ENCODE measurements around the gene EPHB6.

Gene EPHB6, protein sequence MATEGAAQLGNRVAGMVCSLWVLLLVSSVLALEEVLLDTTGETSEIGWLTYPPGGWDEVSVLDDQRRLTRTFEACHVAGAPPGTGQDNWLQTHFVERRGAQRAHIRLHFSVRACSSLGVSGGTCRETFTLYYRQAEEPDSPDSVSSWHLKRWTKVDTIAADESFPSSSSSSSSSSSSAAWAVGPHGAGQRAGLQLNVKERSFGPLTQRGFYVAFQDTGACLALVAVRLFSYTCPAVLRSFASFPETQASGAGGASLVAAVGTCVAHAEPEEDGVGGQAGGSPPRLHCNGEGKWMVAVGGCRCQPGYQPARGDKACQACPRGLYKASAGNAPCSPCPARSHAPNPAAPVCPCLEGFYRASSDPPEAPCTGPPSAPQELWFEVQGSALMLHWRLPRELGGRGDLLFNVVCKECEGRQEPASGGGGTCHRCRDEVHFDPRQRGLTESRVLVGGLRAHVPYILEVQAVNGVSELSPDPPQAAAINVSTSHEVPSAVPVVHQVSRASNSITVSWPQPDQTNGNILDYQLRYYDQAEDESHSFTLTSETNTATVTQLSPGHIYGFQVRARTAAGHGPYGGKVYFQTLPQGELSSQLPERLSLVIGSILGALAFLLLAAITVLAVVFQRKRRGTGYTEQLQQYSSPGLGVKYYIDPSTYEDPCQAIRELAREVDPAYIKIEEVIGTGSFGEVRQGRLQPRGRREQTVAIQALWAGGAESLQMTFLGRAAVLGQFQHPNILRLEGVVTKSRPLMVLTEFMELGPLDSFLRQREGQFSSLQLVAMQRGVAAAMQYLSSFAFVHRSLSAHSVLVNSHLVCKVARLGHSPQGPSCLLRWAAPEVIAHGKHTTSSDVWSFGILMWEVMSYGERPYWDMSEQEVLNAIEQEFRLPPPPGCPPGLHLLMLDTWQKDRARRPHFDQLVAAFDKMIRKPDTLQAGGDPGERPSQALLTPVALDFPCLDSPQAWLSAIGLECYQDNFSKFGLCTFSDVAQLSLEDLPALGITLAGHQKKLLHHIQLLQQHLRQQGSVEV

DNA sequence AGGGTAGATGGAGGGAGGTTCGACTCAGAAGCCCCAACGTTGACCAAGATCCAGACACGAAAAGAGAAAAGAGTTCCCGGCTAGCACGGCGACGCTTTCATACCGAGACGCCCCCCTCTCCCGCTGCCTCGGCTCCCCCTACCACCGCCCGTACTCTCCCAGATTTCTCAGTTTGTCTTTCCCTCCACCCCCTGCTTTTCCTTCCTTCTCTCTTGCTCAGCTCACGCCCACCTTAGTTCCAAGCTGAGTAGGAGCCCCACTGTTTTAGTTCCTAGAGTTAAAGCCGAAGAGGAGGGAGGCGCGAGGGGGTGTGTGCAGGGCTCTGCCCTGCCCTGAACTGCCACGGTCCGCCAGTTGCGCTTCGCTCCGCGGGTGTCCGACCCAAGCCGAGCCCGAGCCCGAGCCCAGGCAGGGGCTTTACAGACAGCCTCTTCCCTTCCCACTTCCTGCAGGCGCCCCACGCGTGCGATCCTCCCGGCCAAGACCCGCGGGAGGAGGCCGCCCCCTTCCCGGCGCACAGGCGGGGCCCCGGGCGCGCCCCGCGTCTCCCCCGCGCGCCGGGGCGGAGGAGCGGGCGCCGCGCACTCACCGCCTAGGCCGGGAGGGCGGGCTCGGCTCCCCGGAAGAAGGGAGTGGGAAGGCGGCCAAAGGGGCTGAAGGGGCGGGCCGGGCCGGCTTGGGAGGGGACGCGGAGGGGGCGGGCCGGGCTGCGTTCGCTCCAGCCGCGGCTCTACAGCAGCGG, at the start of gene EPHB6:
TSS of gene EPHB6 (plus strand) at position 705 of the 742 bp plus-strand sequence. CDS start 8,152 bp downstream, outside the sequence.
- DNase-seq = peak; percentile 90

DNA sequence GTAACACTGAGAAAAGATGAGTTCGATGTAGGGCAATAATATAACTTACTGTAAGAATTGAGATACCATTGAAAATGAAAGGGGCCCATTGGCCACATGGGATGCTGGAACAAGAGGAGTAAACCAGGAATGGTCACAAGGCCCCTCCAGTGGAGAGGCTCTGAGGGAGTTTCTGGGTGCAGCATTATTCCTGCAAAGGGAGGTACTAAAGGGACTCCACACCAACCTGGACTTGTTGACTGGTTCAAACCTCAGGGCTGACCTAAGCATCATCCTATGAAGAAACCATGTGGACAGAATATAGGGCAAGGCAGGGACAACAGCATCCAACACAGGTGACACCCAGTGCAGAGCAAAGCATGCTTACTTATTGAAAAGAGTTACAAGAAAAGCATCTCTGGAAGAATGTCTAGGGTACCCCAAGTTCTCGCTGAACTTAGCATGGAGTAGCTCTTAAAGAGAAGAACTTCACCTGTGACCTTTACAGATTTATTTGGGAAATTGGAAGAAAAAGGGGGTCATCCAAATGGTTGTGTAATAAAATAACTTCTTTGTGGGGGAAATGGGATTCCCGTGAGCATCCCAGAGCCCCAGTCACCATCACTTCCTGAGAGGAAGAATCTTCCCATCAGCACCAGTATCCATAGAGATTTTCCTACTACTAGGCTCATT, 49.4 kb upstream of the EPHB6 start:
- DNase-seq = no peak

DNA sequence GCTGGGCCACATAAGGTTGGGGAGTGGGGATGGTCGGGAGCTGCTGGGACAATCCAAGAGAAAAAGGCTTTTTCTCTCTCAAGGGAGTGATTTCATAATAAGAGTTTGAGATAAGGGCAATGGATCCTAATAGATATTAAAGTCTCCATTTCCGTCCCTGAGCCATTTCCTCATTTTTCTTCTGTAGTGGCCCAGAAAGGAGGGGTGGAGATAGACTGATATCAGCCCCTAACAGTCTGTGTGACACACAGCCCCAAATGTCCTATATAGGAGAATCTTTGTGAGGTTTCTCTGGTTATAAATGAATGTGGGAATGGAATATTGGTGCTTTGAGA, 48.9 kb upstream of the EPHB6 start:
- DNase-seq = no peak

DNA sequence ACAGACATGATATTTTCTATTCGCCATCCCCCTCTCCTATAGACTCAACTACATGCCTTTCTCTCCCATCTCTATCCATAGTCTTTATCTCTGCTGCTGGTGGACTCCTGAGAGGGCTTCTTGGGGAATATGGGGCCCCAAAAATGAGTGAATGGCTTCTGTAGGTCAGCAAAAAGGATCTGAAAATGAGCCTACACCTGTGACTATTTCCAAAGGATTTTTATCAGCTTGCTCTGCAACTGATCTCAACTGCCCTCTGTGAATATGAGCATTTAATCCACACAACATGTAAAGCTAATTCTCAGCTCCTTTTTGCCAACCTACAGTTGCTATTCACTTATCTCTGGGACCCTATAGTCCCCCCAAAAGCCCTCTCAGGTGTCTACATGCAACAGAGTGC, 47.9 kb upstream of the EPHB6 start:
- no peak for DNase-seq

DNA sequence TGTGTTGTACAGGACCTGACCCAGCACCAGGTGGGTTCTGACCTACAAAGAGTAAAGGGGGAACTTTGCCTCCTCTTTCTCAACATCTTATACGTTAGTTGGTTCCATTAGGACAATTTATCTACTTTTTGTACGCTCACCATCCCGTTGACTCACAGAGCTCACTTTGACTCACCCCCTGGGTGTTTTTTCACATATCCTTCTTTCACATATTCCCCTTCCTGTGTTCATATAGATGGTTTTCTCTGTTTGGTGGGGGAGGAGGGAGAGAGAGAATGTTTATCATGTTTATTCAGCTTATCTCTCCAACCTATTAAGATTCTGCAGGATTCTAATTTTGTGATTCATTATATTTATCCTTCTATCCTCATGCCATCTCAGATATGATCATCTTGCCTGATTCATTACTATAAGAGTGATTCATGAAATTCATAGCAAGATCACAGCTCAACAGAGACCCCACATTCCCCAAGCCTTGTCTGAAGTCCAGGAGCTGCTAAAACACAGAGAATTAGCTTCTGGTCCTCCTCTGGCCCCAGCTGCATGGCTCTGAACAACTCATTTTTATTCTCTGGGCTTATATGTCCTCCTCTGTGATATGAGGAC, 46.9 kb upstream of the EPHB6 start:
- DNase-seq = no peak

DNA sequence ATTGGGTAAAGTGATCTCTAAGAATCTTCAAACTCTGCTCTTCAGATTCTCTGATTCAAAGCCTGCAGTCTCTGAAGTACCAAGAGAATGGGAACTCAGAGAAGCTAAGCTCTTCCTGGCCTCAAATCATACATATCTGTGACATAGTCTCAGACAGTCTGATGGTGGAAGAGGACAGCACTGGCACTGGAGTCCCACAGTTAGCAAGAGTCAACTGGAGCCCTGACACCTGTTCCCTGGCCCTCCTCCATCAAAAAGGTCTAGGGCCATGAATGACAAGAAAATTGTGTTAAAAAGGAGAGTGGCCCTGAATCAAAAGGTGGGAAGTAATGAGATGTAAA, 46.4 kb upstream of the EPHB6 start:
- DNase-seq = no peak

DNA sequence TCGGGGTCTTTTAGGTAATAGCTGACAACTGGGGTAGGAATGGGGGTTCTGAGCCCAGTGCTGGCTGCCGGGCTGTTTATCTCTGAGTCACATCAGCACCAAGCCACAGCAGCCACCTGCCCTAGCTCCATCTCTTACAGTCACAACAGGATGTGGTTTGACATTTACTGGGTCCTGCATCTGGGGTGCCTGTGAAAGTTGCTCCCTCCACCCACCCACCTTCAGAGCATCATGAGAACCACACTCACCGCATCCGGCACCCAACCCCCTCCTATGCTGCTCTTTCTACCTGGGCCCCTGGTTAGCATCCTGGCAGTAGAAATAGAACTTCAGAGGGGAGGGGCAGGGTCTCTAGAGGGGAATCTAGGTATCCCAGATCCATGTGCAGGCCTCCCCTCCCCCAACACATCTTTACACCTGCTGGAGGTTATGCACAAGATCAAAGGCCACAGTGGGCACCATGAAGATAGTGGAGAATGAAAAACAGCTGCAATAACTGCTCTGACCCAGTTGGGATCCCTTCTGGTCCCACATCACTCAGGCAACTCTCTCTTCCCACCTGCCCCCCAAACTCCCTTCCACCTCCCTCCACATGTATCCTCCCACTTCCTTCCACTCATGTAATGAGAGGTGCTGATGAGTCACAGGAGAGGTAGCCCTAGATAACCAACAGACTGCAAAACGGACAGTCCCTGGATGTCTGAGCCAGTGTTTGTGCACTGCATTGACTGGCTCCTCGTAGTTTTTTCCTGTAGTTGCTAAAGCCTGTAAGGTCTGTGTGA, 45.9 kb upstream of the EPHB6 start:
- DNase-seq = no peak

DNA sequence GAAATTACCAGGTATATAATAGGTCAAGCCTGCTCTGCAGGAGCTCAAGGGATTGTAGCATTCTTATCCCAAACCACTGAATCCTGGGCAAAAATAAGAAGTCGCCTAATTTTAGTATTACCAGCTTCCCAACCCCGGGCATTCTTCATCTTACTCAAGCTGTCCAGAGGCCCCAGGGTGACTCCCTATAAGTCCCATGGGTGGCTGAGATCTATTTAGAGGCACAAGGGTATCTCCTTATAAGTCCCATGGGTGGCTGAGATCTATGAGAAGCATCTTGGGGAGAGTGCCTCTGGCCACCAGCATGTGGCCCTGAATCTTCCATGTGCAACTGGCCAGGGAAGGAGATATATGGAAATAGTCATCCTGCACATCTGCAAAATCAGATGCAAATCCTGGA, 45.2 kb upstream of the EPHB6 start:
- DNase-seq = no peak

DNA sequence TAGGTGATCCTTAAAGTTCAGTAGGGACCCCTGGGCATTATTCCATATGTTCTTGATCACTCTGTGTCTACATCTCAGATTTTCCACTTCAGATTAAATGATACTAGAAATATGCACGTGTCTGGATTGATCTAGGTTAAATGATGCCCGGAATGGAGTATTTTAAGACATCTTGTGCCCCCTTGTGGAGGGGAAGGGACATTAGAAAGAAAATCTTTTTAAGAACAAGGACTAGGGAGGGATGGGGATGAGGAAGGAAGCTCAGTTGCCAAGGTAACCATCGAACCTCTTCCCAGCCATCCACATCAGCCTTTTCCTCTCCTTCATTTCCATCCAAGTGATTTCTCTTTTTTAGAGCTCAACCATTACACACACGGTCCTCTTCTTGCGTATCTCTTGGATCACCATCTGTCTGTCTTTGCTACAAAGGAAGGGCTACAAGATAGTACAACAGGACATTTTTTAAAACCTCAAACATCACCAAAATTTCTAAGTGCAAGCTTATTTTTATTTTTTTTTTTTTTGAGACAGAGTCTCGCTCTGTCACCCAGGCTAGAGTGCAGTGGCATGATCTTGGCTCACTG, 43.6 kb upstream of the EPHB6 start:
- DNase-seq = peak; percentile 75

DNA sequence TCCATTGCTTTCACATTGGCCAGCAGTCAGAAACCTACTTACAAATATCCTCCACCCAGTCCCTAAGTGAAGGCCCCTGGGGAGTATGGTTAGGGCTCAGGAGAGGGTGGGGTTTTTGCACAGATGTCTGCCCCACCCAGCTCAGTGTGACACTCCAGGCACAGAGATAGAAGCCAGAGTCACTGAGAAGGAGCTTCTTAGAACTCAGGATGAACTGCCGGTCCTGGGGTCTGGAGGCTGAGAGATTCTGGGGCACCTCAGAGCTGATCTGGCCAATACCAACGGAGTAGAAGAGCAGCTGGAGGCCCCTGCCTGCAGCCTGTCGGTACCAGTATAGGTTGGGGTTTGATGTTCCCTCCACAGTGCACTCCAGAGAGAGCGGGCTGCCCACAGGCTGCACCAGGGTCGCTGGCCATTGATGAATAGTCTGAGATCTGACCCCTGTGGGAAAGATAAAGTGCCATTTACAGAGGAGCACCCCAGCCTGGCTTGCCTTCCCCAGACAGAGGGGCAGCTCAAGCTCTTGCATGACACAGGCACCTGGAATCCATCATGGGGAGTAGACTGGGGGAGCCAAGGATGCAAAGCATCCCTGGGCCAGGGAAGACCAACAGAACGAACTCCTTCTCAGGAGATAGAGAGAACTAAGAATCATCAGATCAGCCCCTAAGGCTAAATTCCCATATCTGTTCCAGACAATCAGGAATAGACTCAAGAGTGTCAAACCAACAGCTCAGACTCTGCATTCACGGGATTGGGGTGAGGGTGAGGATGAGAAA, 42.2 kb upstream of the EPHB6 start:
- no peak for DNase-seq

DNA sequence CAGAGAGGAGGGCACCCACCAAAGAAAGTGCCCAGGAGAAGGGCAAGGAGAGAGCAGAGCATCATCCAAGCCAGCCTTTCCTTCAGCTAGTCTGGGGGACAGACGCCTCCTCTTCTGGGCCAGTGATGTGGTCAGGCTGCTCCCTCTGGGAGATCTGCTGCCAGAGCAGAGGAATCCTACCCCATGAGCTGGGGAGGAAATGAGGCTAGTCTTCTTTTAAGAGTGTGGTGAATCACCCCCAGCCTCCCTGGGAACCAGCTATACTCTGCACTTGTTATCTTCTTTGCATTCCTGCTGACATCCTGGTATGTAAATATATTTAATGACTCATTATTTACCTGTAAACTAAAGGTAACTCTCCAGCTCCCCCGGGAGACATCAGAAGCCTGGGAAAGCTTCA, 41.6 kb upstream of the EPHB6 start:
- DNase-seq = no peak

DNA sequence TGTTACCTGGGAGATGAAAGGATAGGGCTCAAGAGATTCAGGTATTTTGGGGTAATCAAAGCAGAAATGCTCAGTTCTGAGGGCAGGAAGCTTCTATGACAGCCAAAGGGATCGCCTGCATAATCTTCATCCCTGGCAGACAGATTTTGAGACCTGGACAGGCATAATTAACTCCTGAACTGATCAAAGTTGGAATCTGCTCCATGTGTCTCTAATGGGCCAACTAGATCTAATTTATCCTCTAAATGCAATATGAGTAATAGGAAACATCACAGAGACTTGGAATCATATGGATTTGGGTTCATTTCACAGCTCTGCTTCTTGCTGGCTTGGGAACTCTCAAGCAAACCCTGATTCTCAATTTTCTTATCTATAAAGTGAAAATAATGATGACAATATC, 41.2 kb upstream of the EPHB6 start:
- no peak for DNase-seq

DNA sequence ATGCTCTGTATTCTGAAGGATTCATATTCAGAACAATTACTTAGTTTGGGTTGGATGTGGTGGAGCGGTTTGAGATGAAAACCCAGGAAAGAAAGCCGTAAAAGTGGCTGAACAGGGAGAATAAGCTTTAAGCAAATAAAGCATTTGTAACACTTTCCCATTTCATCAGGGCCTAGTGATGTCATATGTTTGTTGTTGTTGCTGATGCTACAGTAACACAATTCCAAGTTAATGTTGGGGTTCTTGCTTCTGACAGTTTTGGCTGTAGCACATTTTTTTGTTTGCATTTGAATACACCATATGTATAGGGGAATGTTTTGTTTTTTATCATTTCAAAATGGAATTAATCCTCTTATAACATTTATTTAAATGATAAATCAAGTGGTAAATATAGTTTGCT, 40.4 kb upstream of the EPHB6 start:
- no peak for DNase-seq

DNA sequence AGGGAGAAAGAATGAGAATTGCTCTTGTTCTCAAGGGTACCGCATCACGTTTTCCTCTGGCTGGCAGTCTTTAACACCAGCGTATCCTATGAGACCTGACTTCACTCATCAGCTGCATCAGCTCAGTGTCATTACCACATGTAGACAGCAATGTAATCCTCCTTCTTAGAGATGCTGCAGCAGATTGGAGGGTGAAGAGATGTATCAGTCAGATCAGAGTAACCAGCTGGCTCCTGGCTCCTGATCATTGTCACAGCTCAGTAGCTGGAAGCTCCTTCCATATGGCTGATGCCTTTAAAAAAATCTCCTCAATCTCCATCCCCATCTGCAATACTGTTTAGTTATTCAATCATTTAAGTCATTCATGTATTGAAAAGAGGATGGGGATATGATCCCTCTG, 39.7 kb upstream of the EPHB6 start:
- peak; percentile 52 for DNase-seq

DNA sequence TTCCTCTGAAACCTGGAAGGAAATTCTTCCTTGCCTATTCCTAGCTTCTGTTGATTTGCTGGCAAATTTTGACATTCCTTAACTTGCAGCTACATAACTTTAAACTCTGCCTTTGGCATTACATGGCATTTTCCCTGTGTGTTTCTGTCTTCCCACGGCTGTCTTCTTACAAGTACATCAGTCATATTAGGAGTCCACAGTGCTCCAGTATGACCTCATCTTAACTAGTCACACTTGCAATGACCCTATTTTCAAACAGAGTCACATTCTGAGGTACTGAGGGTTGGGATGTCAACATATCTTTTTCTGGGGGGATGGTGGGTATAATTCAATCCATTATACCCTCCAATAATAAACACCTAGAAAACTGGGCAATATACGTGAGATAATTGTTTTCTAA, 37.4 kb upstream of the EPHB6 start:
- no peak for DNase-seq

DNA sequence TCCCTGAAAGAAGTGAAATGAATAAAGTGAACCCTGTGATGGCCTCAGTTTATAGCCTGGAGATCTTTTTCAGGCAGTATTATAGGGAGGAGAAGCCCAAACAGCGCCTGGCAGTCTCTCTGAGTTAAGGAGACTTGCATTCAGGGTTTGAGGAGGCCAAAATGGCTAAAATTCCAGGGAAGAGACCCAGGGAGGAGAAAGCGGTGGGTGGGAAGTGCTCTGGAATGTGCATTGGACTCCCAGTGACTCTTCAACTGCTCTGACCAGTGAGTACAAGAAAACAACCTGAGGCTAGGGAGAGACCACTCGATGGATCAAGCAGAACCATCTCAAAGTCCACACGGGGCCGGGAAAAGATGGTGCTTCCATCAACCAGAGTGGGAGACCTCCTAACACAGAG, 35.3 kb upstream of the EPHB6 start:
- DNase-seq = no peak

DNA sequence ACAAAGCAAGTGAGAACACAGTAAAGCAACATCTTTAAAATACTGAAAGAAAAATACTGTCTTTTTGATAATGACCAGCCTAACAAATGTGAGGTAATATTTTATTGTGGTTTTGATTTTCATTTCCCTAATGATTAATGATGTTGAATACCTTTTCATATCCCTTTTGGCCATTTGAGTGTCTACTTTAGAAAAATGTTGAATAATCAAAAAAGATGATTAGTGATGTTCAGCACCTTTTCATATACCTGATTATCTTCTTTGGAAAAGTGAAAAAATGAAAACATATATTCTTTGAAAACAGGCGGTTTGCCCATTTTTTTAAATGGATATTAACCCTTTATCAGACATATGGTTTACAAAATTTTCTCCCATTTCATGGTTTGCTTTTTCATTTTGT, 32.2 kb upstream of the EPHB6 start:
- no peak for DNase-seq

DNA sequence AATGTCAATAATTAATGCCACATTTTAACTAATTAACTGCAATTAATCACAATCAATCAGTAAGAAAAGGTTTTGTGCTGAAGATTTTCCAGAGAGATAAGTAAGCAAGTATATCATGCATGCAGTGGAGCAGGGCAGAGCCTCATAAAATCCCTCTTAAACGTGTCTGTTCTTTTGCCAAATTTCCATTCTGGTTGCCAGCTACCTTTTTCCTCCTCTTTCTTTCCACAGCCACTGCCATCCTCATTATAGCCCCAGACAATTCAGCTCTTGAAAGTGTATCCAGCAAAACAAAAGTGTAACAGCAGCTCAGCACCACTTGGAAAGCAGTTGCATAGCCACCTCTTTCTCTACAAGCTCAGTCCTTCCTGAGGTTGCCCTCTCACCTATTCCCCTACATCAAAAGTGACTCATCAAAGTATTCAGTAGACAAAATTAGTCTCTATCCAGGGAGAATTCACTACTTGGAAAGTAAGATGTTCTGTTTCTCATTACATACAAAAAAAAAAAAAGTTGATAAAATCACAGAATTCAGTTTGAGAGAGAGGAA, 26.9 kb upstream of the EPHB6 start:
- DNase-seq = no peak

DNA sequence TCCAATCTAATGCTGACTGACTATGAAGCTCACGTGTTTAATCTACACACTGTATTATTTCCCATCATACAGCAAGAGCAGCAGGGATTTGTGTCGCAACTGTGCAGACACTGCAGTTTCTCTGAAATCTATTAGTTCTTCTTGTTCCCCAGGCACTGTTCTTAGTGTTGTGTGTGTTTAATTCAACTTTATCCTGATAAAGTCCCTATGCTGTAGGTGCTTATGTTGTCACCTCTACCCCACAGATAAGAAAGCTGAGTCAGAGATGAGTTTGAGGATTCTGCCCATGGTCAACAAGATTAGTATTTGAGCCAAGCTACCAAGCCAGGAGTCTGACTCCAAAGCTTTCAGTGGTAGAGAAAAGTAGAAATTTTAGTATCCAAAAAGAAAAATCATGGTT, 22.5 kb upstream of the EPHB6 start:
- DNase-seq = peak; percentile 44

Data from eye (tissue), 1 donor.